Lower lobe of right lung (tissue), 2 donors: ENCODE measurements around the gene IL21R. TPM values are rescaled to one million over a fixed set of nuclear protein-coding genes. Genes with fewer than 3 reads are reported as not detected.
"Not testable (repeated sequence)": the region's sequence is repeated elsewhere in the genome, so short reads cannot be mapped to it uniquely, and the experiment has no call there.

Source experiments
- ATAC-seq, 2 donors: fragments of 200-7000 bp; cut with Tn5 transposase; one replicate each; pipeline ENCODE4 v1.9.1; 2020 to 2022; ENCODE audit warnings: mild to moderate bottlenecking in 2 of 2, moderate library complexity in 2 of 2
- DNase-seq: peaks from one replicate; pipeline ENCODE4 v3.0.0-alpha.2; 2020
- H3K27ac ChIP-seq: fragments of 200-600 bp; one replicate; pipeline ENCODE4 v1.8.0; 2022
- H3K27me3 ChIP-seq: fragments of 200-600 bp; one replicate; pipeline ENCODE4 v1.8.0; 2022; ENCODE audit warnings: low read depth
- H3K36me3 ChIP-seq: fragments of 200-600 bp; one replicate; pipeline ENCODE4 v1.8.0; 2022; ENCODE audit warnings: mild to moderate bottlenecking
- H3K4me1 ChIP-seq: fragments of 200-600 bp; one replicate; pipeline ENCODE4 v1.8.0; 2022
- H3K4me3 ChIP-seq: fragments of 200-600 bp; one replicate; pipeline ENCODE4 v1.8.0; 2022; ENCODE audit warnings: mild to moderate bottlenecking
- H3K9me3 ChIP-seq: fragments of 200-600 bp; one replicate; pipeline ENCODE4 v1.8.0; 2022
- intact Hi-C: fragments of 100-400 bp; cut with DNase I; formaldehyde crosslinking; loops from one replicate; pipeline ENCODE4 v1.11.0; 2022
- total RNA-seq: library from RNA; stranded (reverse); fragmentation: NEBNext Ultra II Directional; extraction: Animal tissue kit (Norgen Biotek cat#: 25700); gene quantifications from one replicate; pipeline ENCODE4 v1.2.1, GENCODE V29; 2021
- TF ChIP-seq, protein P1 (sequence below): fragments of 200-600 bp; IDR thresholded peaks from one replicate; pipeline ENCODE4 v1.8.0; 2022; ENCODE audit warnings: antibody characterized with exemption, mild to moderate bottlenecking
- donor health status: DM: no; HTN: yes; CAD: no; lungs with severe emphysema.

The IL21R gene
- total RNA-seq, 1 donor from 2014 or later: 6.0 TPM

- DNase-seq (no peak), ATAC-seq (peak in 1 of 2 donors; percentile 26)
- intact Hi-C loops: no loop called here
- peaks cover 5% of the 10 kb centered on the region for H3K27me3 ChIP-seq
- no peaks in the 10 kb centered on the region for H3K4me1 ChIP-seq
- no peak overlapping the region for H3K27ac ChIP-seq
- TF ChIP-seq, protein P1, sequence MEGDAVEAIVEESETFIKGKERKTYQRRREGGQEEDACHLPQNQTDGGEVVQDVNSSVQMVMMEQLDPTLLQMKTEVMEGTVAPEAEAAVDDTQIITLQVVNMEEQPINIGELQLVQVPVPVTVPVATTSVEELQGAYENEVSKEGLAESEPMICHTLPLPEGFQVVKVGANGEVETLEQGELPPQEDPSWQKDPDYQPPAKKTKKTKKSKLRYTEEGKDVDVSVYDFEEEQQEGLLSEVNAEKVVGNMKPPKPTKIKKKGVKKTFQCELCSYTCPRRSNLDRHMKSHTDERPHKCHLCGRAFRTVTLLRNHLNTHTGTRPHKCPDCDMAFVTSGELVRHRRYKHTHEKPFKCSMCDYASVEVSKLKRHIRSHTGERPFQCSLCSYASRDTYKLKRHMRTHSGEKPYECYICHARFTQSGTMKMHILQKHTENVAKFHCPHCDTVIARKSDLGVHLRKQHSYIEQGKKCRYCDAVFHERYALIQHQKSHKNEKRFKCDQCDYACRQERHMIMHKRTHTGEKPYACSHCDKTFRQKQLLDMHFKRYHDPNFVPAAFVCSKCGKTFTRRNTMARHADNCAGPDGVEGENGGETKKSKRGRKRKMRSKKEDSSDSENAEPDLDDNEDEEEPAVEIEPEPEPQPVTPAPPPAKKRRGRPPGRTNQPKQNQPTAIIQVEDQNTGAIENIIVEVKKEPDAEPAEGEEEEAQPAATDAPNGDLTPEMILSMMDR: no peak
- no peaks in the 10 kb centered on the region for H3K9me3 ChIP-seq
- no peaks in the 10 kb centered on the region for H3K36me3 ChIP-seq
- H3K4me3 ChIP-seq: no peak overlapping the region
Measured at GRCh38 chr16:27430923-27431484, 29.0 kb downstream of the IL21R start.

- Histone ChIP-seq H3K36me3 (no peaks in the 10 kb centered on the region), H3K4me1 (no peaks in the 10 kb centered on the region), H3K27me3 (peaks cover 5% of the 10 kb centered on the region), H3K9me3 (no peaks in the 10 kb centered on the region), H3K27ac (no peak overlapping the region), H3K4me3 (no peak overlapping the region)
- ATAC-seq (no peak), DNase-seq (no peak)
- intact Hi-C loops: no loop called here
- TF ChIP-seq, protein P1: no peak
Measured at GRCh38 chr16:27431773-27432532, 30.0 kb downstream of the IL21R start.

GRCh38 chr16:27432558-27432957, 30.6 kb downstream of the IL21R start:
- no peaks in the 10 kb centered on the region for H3K4me1 ChIP-seq
- DNase-seq: no peak
- H3K36me3 ChIP-seq: peaks cover 4% of the 10 kb centered on the region
- intact Hi-C loops: no loop called here
- H3K4me3 ChIP-seq: no peak overlapping the region
- no peak overlapping the region for H3K27ac ChIP-seq
- ATAC-seq: no peak
- H3K9me3 ChIP-seq: no peaks in the 10 kb centered on the region
- H3K27me3 ChIP-seq: peaks cover 5% of the 10 kb centered on the region
- TF ChIP-seq, protein P1: no peak

DNA sequence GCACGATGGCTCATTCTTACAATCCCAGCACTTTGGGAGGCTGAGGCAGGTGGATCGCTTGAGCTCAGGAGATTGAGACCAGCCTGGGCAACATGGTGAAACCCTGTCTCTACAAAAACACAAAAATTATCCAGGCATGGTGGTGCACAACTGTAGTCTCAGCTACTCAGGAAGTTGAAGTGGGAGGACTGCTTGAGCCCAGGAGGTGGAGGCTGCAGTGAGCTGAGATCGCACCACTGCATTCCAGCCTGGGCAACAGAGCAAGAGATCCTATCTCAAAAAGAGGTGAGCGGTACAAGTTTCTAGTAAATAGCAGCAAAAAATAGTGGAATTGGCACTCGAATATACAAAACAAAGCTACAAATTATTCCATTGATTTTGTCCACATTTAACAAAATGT, 31.2 kb downstream of the IL21R start:
- intact Hi-C loops, H3K27ac ChIP-seq, H3K4me1 ChIP-seq, DNase-seq, H3K36me3 ChIP-seq, ATAC-seq, H3K9me3 ChIP-seq, H3K4me3 ChIP-seq, H3K27me3 ChIP-seq: not testable (repeated sequence)

GRCh38 chr16:27433636-27434035, 31.7 kb downstream of the IL21R start:
- DNase-seq: no peak
- no peak overlapping the region for H3K4me3 ChIP-seq
- H3K27me3 ChIP-seq: peaks cover 5% of the 10 kb centered on the region
- intact Hi-C loops: no loop called here
- no peak overlapping the region for H3K27ac ChIP-seq
- no peaks in the 10 kb centered on the region for H3K4me1 ChIP-seq
- ATAC-seq: no peak
- TF ChIP-seq, protein P1: no peak
- H3K9me3 ChIP-seq: no peaks in the 10 kb centered on the region
- peaks cover 6% of the 10 kb centered on the region for H3K36me3 ChIP-seq
